GM23248 (cell line): ENCODE data around the gene ADAMTS17.

Experiments used
- EZH2 ChIP-seq: fragments of 200-600 bp; sonication (generic); IDR thresholded peaks from 2 replicates; pipeline ENCODE4 v1.6.1; 2018; ENCODE audit warnings: antibody characterized with exemption, mild to moderate bottlenecking; ENCODE audit not compliant: insufficient read depth, poor library complexity, severe bottlenecking
- EZH2phosphoT487 ChIP-seq: fragments of 200-600 bp; sonication (generic); IDR thresholded peaks from 2 replicates; pipeline ENCODE4 v1.6.1; 2018; ENCODE audit warnings: antibody characterized with exemption, moderate library complexity, mild to moderate bottlenecking, low read depth; ENCODE audit not compliant: insufficient read depth

GRCh38 chr15:100125401-100126191, 216.2 kb downstream of the ADAMTS17 start:
- TF ChIP-seq EZH2 (no peak), EZH2phosphoT487 (no peak)
